Liver (tissue), 9 donors: Measurements from ENCODE around the gene SLC13A2. TPM values are rescaled to one million over a fixed set of nuclear protein-coding genes. Genes with fewer than 3 reads are reported as not detected.

ENCODE experiments used
- DNase-seq: peaks from one replicate; pipeline ENCODE4 v3.0.0-alpha.2; 2017; ENCODE audit warnings: low spot score
- H3K27ac ChIP-seq, 2 donors: one replicate each; pipeline ENCODE4 v1.7.0; 2013; ENCODE audit warnings: inconsistent platforms in 2 of 2, low read length in 2 of 2, control low read depth in 1 of 2, low read depth in 1 of 2, mild to moderate bottlenecking in 1 of 2
- H3K27me3 ChIP-seq, 4 donors: one replicate each; pipeline versions ENCODE4 v1.6.1 to v1.7.0; 2013; ENCODE audit warnings: low read length in 3 of 4, inconsistent platforms in 1 of 4, mild to moderate bottlenecking in 1 of 4, moderate library complexity in 1 of 4; ENCODE audit not compliant: control insufficient read depth in 4 of 4, insufficient read depth in 4 of 4
- H3K36me3 ChIP-seq, 4 donors: one replicate each; pipeline versions ENCODE4 v1.6.1 to v1.7.0; 2013; ENCODE audit warnings: low read length in 3 of 4, mild to moderate bottlenecking in 3 of 4, low read depth in 1 of 4, moderate library complexity in 1 of 4; ENCODE audit not compliant: control insufficient read depth in 4 of 4, insufficient read depth in 3 of 4
- H3K4me1 ChIP-seq, 4 donors: one replicate each; pipeline versions ENCODE4 v1.6.1 to v1.7.0; 2013; ENCODE audit warnings: low read length in 3 of 4, mild to moderate bottlenecking in 3 of 4, moderate library complexity in 1 of 4; ENCODE audit not compliant: control insufficient read depth in 4 of 4, insufficient read depth in 4 of 4
- H3K4me3 ChIP-seq, 3 donors: one replicate each; pipeline versions ENCODE4 v1.6.1 to v1.7.0; 2013; ENCODE audit warnings: low read length in 3 of 3, control low read depth in 1 of 3, low read depth in 1 of 3, mild to moderate bottlenecking in 1 of 3
- H3K9ac ChIP-seq, 2 donors: one replicate each; pipeline ENCODE4 v1.7.0; 2013; ENCODE audit warnings: low read length in 2 of 2, mild to moderate bottlenecking in 2 of 2, moderate library complexity in 2 of 2, control low read depth in 1 of 2, low read depth in 1 of 2
- H3K9me3 ChIP-seq, 4 donors: one replicate each; pipeline versions ENCODE4 v1.6.1 to v1.7.0; 2013; ENCODE audit warnings: low read length in 3 of 4; ENCODE audit not compliant: control insufficient read depth in 4 of 4
- EGR1 ChIP-seq, 2 donors: IDR thresholded peaks; 2 replicates each; pipeline ENCODE4 v1.6.1; 2016 to 2018; ENCODE audit warnings: antibody characterized with exemption in 2 of 2, low read depth in 2 of 2
- FOXA1 ChIP-seq: IDR thresholded peaks from 2 replicates; pipeline ENCODE4 v1.6.1; 2016; ENCODE audit warnings: antibody characterized with exemption
- FOXA2 ChIP-seq: IDR thresholded peaks from 2 replicates; pipeline ENCODE4 v1.6.1; 2016; ENCODE audit warnings: antibody characterized with exemption
- GABPA ChIP-seq, 2 donors: IDR thresholded peaks in 1 of 2; conservative IDR thresholded peaks in 1 of 2; 2 replicates each; pipeline ENCODE4 v1.6.1; 2016; ENCODE audit warnings: antibody characterized with exemption in 2 of 2, mild to moderate bottlenecking in 1 of 2, moderate library complexity in 1 of 2
- HNF4A ChIP-seq, 2 donors: conservative IDR thresholded peaks; 2 replicates each; pipeline ENCODE4 v1.6.1; 2016; ENCODE audit warnings: antibody characterized with exemption in 2 of 2, mild to moderate bottlenecking in 2 of 2
- HNF4G ChIP-seq: IDR thresholded peaks from 2 replicates; pipeline ENCODE4 v1.6.1; 2016; ENCODE audit warnings: antibody characterized with exemption
- JUND ChIP-seq, 2 donors: IDR thresholded peaks; 2 replicates each; pipeline ENCODE4 v1.6.1; 2016; ENCODE audit warnings: antibody characterized with exemption in 2 of 2
- NR2F2 ChIP-seq: IDR thresholded peaks from 2 replicates; pipeline ENCODE4 v1.6.1; 2016; ENCODE audit warnings: antibody characterized with exemption
- RAD21 ChIP-seq, 2 donors: IDR thresholded peaks; 2 replicates each; pipeline ENCODE4 v1.6.1; 2016; ENCODE audit warnings: antibody characterized with exemption in 2 of 2, mild to moderate bottlenecking in 2 of 2
- RXRA ChIP-seq, 2 donors: IDR thresholded peaks; 2 replicates each; pipeline ENCODE4 v1.6.1; 2017 to 2018; ENCODE audit warnings: antibody characterized with exemption in 2 of 2, mild to moderate bottlenecking in 1 of 2
- TAF1 ChIP-seq: conservative IDR thresholded peaks from 2 replicates; pipeline ENCODE4 v1.6.1; 2016; ENCODE audit warnings: antibody characterized with exemption, mild to moderate bottlenecking
- YY1 ChIP-seq: IDR thresholded peaks from 2 replicates; pipeline ENCODE4 v1.6.1; 2016; ENCODE audit warnings: antibody characterized with exemption, mild to moderate bottlenecking
- WGBS: extraction: QIAGEN DNeasy Blood & Tissue Kit; methylation state at CpG from one replicate; pipeline ENCODE4 v1.1.7; 2013; 5-methylcytosine and 5-hydroxymethylcytosine counted together
- polyA plus RNA-seq, 2 donors: library from polyadenylated mRNA; stranded (reverse) in 1 of 2; unstranded in 1 of 2; fragments of 200-250 nt in 1 of 2; fragments of >200 nt in 1 of 2; fragmentation: Nextera tagmentation in 1 of 2; extraction: Ambion mirVana in 1 of 2; gene quantifications; one replicate each; pipeline versions ENCODE4 v1.2.1 to v1.2.3, GENCODE V29; 2013 to 2015
- total RNA-seq, 2 donors: library from RNA; depleted of rRNA; stranded (reverse); fragments of >200 nt; gene quantifications; one replicate each; pipeline ENCODE4 v1.2.3, GENCODE V29; 2014
- TF ChIP-seq, protein P1 (sequence below): fragments of 150-350 bp; IDR thresholded peaks from 2 replicates; pipeline ENCODE4 v1.5.1; 2017; ENCODE audit warnings: improper control_type of control experiment, low read depth, low read length; ENCODE audit not compliant: missing input control
- TF ChIP-seq, protein P2 (sequence below): IDR thresholded peaks from 2 replicates; pipeline ENCODE4 v1.6.1; 2016; ENCODE audit warnings: antibody characterized with exemption
- TF ChIP-seq, protein P3 (sequence below): IDR thresholded peaks from 2 replicates; pipeline ENCODE4 v1.6.1; 2016; ENCODE audit warnings: antibody characterized with exemption
- TF ChIP-seq, protein P4 (sequence below): IDR thresholded peaks from 2 replicates; pipeline ENCODE4 v1.6.1; 2016; ENCODE audit warnings: antibody characterized with exemption, mild to moderate bottlenecking
- donor health status: healthy.
- donor health status: healthy.
- donor health status: healthy.
- donor health status: healthy.
- donor health status: healthy.

SLC13A2 gene
- total and polyA plus RNA-seq, 4 donors = 0.10 to 0.52 (median 0.36) TPM

DNA sequence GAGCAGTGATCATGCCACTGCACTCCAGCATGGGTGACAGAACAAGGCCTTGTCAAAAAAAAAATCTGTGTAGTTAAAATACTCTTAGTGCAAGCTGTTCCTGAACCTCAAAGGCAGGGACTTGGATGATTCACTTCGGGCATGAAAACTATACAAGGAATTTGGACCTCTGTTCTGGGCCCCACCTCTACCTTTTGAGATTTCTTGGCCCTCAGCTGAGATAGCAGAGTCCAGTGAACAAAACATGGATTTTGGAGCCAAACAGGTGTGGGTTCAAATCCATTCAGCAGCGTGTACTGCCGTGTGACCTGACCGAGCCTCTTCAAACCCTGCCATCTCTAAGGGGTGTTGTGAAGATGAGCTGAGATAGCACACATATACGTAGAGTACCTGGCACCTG, 6.8 kb downstream of the SLC13A2 start:
- Histone ChIP-seq H3K4me1 (no peaks in the 10 kb centered on the region), H3K9ac (no peak overlapping the region), H3K4me3 (no peak overlapping the region), H3K36me3 (no peaks in the 10 kb centered on the region), H3K27me3 (no peaks in the 10 kb centered on the region), H3K27ac (no peak overlapping the region), H3K9me3 (no peaks in the 10 kb centered on the region)
- TF ChIP-seq, protein P1, sequence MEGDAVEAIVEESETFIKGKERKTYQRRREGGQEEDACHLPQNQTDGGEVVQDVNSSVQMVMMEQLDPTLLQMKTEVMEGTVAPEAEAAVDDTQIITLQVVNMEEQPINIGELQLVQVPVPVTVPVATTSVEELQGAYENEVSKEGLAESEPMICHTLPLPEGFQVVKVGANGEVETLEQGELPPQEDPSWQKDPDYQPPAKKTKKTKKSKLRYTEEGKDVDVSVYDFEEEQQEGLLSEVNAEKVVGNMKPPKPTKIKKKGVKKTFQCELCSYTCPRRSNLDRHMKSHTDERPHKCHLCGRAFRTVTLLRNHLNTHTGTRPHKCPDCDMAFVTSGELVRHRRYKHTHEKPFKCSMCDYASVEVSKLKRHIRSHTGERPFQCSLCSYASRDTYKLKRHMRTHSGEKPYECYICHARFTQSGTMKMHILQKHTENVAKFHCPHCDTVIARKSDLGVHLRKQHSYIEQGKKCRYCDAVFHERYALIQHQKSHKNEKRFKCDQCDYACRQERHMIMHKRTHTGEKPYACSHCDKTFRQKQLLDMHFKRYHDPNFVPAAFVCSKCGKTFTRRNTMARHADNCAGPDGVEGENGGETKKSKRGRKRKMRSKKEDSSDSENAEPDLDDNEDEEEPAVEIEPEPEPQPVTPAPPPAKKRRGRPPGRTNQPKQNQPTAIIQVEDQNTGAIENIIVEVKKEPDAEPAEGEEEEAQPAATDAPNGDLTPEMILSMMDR = no peak
- no peak for TF ChIP-seq TAF1
- TF ChIP-seq, protein P2, sequence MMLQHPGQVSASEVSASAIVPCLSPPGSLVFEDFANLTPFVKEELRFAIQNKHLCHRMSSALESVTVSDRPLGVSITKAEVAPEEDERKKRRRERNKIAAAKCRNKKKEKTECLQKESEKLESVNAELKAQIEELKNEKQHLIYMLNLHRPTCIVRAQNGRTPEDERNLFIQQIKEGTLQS = no peak
- TF ChIP-seq NR2F2 = no peak
- TF ChIP-seq FOXA1 = no peak
- TF ChIP-seq HNF4G = no peak
- TF ChIP-seq FOXA2 = no peak
- TF ChIP-seq GABPA (IDR thresholded peaks at IDR 0.05 in 1 of 2, conservative IDR thresholded peaks at IDR 0.05 in 1 of 2) = no peak
- TF ChIP-seq EGR1 (IDR thresholded peaks at IDR 0.05; ENCODE audit: low read depth in 2 of 2) = no peak
- TF ChIP-seq JUND (IDR thresholded peaks at IDR 0.05) = no peak
- no peak for TF ChIP-seq RXRA (IDR thresholded peaks at IDR 0.05)
- no peak for TF ChIP-seq HNF4A (conservative IDR thresholded peaks at IDR 0.05)
- TF ChIP-seq, protein P3, sequence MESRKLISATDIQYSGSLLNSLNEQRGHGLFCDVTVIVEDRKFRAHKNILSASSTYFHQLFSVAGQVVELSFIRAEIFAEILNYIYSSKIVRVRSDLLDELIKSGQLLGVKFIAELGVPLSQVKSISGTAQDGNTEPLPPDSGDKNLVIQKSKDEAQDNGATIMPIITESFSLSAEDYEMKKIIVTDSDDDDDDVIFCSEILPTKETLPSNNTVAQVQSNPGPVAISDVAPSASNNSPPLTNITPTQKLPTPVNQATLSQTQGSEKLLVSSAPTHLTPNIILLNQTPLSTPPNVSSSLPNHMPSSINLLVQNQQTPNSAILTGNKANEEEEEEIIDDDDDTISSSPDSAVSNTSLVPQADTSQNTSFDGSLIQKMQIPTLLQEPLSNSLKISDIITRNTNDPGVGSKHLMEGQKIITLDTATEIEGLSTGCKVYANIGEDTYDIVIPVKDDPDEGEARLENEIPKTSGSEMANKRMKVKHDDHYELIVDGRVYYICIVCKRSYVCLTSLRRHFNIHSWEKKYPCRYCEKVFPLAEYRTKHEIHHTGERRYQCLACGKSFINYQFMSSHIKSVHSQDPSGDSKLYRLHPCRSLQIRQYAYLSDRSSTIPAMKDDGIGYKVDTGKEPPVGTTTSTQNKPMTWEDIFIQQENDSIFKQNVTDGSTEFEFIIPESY = no peak
- no peak for DNase-seq
- 89% methylated on average over 5 of the region's 5 CpGs for WGBS

DNA sequence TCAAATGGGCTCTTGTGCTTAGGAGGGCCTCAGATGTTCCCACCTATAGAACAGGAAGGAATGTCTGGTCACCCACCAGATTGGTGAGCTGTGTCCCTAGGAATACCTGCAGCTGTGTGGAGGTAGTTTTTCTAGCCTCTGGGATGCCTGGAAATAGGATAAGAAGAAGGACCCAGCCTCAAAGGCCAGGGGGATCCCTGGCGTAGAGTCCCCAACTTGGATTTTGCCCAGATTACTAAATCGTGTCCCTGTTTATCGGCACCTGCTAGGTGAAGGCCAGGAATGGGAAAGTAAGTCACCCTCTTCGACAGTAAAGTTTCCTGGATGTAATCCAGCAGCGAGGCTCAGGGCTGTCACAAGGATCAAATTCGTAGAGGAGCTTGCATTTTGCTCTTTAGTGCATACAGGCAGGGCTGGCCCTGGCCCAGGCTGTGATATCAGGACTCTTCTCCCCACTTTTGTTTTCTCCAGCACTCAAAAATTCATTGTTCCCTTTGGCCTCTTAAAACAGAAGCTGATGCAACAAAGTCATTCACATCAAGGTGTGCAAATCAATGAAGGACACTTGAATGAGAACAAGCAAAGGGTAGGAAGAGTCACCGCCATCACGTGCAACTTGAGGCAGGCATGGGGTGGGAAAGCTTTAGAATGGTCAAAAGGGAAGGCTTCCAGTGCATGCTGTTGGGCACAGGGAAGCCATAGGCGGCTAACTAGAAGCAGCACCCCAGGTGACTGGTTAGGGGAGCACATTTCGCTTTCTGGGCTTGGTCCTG, 7.5 kb downstream of the SLC13A2 start:
- no peak for DNase-seq
- no peak overlapping the region for H3K4me3 ChIP-seq
- WGBS = 83% methylated on average over 10 of the region's 10 CpGs
- H3K4me1 ChIP-seq = no peaks in the 10 kb centered on the region
- H3K27ac ChIP-seq = no peak overlapping the region
- H3K27me3 ChIP-seq = no peaks in the 10 kb centered on the region
- no peak for TF ChIP-seq TAF1
- TF ChIP-seq HNF4A (conservative IDR thresholded peaks at IDR 0.05) = no peak
- TF ChIP-seq RAD21 (IDR thresholded peaks at IDR 0.05) = no peak
- no peak for TF ChIP-seq NR2F2
- TF ChIP-seq YY1 = no peak
- no peak for TF ChIP-seq GABPA (IDR thresholded peaks at IDR 0.05 in 1 of 2, conservative IDR thresholded peaks at IDR 0.05 in 1 of 2)
- no peak for TF ChIP-seq FOXA2
- no peak for TF ChIP-seq EGR1 (IDR thresholded peaks at IDR 0.05; ENCODE audit: low read depth in 2 of 2)
- TF ChIP-seq FOXA1 = no peak
- TF ChIP-seq, protein P4, sequence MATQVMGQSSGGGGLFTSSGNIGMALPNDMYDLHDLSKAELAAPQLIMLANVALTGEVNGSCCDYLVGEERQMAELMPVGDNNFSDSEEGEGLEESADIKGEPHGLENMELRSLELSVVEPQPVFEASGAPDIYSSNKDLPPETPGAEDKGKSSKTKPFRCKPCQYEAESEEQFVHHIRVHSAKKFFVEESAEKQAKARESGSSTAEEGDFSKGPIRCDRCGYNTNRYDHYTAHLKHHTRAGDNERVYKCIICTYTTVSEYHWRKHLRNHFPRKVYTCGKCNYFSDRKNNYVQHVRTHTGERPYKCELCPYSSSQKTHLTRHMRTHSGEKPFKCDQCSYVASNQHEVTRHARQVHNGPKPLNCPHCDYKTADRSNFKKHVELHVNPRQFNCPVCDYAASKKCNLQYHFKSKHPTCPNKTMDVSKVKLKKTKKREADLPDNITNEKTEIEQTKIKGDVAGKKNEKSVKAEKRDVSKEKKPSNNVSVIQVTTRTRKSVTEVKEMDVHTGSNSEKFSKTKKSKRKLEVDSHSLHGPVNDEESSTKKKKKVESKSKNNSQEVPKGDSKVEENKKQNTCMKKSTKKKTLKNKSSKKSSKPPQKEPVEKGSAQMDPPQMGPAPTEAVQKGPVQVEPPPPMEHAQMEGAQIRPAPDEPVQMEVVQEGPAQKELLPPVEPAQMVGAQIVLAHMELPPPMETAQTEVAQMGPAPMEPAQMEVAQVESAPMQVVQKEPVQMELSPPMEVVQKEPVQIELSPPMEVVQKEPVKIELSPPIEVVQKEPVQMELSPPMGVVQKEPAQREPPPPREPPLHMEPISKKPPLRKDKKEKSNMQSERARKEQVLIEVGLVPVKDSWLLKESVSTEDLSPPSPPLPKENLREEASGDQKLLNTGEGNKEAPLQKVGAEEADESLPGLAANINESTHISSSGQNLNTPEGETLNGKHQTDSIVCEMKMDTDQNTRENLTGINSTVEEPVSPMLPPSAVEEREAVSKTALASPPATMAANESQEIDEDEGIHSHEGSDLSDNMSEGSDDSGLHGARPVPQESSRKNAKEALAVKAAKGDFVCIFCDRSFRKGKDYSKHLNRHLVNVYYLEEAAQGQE = no peak
- TF ChIP-seq, protein P1 = no peak
- no peaks in the 10 kb centered on the region for H3K9me3 ChIP-seq
- H3K9ac ChIP-seq = no peak overlapping the region
- no peaks in the 10 kb centered on the region for H3K36me3 ChIP-seq
